ENCODE measurements around the gene RNASET2. TPM values are rescaled to one million over a fixed set of nuclear protein-coding genes. Genes with fewer than 3 reads are reported as not detected.
A peak's percentile ranks its signal among the peaks of the same experiment; 100 is the strongest.

The RNASET2 gene
- total and polyA plus RNA-seq, 2 of the 13 experiments (the other 11 are each of a cell fraction or from before 2014, with no cell fraction given), result 44.6 to 597 TPM

DNA sequence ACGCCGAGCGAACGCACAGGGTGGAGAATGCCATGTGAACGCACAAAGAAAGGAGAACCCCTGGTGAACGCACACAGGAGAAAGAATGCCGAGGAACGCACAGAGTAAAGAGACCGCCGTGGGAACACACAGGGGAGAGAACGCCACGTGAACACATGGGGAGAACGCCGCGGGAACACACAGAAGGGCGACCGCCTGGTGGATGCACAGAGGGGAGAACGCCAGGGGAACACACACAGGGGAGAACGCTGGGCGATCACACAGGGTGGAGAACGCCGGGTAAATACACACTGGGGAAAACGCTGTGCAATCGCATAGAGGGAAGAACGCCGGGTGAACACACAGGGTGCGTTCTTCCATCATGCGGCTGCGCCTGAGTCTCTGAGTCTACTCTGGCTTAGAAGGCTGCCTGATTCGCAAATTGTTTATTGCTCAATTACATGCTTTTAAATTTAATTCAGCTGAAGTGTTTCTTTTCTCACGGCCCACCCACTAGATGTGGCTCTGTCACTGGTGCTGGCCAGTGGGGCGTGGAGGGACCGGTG is 54.1 kb downstream of the RNASET2 start (continued):
- no peak for TF ChIP-seq MIER3 (CRISPR knock-in tag; IDR thresholded peaks at IDR 0.05; ENCODE audit: borderline replicate concordance)
- no peak for TF ChIP-seq FOXK2 (IDR thresholded peaks at IDR 0.05)
- TF ChIP-seq ZNF589 (CRISPR knock-in tag; conservative IDR thresholded peaks at IDR 0.05), result no peak
- TF ChIP-seq JDP2 (CRISPR knock-in tag; IDR thresholded peaks at IDR 0.05; ENCODE audit: borderline replicate concordance), result no peak
- TF ChIP-seq, protein P1, sequence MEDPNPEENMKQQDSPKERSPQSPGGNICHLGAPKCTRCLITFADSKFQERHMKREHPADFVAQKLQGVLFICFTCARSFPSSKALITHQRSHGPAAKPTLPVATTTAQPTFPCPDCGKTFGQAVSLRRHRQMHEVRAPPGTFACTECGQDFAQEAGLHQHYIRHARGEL (CRISPR knock-in tag; IDR thresholded peaks at IDR 0.05), result no peak
- no peak for TF ChIP-seq ZNF44 (CRISPR knock-in tag; IDR thresholded peaks at IDR 0.05)

DNA sequence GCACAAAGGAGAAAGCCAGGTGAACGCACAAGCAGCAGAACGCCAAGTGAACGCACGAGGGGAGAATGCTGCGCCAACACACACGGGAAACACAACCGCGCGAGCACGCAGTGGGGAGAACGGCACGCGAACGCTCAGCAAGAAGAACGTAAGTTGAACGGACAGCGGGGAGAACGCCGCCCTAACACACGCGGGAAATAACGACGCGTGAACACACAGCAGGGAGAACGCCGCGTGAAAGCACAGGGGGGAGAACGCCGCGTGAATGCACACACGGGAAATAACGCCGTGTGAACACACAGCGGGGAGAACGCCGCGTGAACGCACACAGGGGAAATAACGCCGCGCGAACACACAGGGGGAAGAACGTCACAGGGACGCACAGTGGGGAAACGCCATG is 54.7 kb downstream of the RNASET2 start:
- no peak overlapping the region for H3K4me2 ChIP-seq (ENCODE audit: low read depth, low read length)
- DNase-seq (ENCODE audit: low spot score) (no peak), FAIRE-seq (no peak), ATAC-seq (no peak)
- H3K79me2 ChIP-seq (ENCODE audit: insufficient read depth, low read length), result no peaks in the 10 kb centered on the region
- TF ChIP-seq MTF1 (CRISPR knock-in tag; IDR thresholded peaks at IDR 0.05) (no peak), ZNF329 (CRISPR knock-in tag; IDR thresholded peaks at IDR 0.05; ENCODE audit: low read depth) (no peak), KDM5B (CRISPR knock-in tag; IDR thresholded peaks at IDR 0.05; ENCODE audit: borderline replicate concordance) (no peak), DNMT1 (CRISPR knock-in tag; IDR thresholded peaks at IDR 0.05) (0 out of 2 replicates have a peak, but pooled peaks have one; percentile 23), RAD51 (IDR thresholded peaks at IDR 0.05; ENCODE audit: borderline replicate concordance) (no peak), ZNF460 (CRISPR knock-in tag; IDR thresholded peaks at IDR 0.05; ENCODE audit: borderline replicate concordance) (no peak), ZBTB38 (CRISPR knock-in tag; IDR thresholded peaks at IDR 0.05) (0 out of 2 replicates have a peak, but pooled peaks have one; percentile 33), ZNF781 (CRISPR knock-in tag; IDR thresholded peaks at IDR 0.05; ENCODE audit: borderline replicate concordance, not compliant biosample characterization) (no peak), MEIS1 (CRISPR knock-in tag; IDR thresholded peaks at IDR 0.05; ENCODE audit: borderline replicate concordance) (no peak), ZFP90 (CRISPR knock-in tag; IDR thresholded peaks at IDR 0.05; ENCODE audit: borderline replicate concordance) (no peak)
- TF ChIP-seq, protein P2, sequence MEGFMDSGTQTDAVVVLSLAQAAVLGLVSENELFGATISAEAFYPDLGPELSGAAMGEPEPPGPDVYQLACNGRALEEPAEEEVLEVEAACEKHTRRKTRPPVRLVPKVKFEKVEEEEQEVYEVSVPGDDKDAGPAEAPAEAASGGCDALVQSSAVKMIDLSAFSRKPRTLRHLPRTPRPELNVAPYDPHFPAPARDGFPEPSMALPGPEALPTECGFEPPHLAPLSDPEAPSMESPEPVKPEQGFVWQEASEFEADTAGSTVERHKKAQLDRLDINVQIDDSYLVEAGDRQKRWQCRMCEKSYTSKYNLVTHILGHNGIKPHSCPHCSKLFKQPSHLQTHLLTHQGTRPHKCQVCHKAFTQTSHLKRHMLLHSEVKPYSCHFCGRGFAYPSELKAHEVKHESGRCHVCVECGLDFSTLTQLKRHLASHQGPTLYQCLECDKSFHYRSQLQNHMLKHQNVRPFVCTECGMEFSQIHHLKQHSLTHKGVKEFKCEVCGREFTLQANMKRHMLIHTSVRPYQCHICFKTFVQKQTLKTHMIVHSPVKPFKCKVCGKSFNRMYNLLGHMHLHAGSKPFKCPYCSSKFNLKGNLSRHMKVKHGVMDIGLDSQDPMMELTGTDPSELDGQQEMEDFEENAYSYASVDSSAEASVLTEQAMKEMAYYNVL (CRISPR knock-in tag; IDR thresholded peaks at IDR 0.05; ENCODE audit: borderline replicate concordance), result no peak
- intact Hi-C loops (cut with micrococcal nuclease; ENCODE audit: unreplicated experiment), result no loop called here
- no TSS peak for BruUV-seq (replicated peaks)
- H3K27me3 ChIP-seq (ENCODE audit: control insufficient read depth in 1 of 2, insufficient read depth in 2 of 2, low read length in 2 of 2), result no peaks in the 10 kb centered on the region
- no peaks in the 10 kb centered on the region for H3K4me1 ChIP-seq (ENCODE audit: insufficient read depth, low read length)
- H3K9me3 ChIP-seq (ENCODE audit: low read length), result no peaks in the 10 kb centered on the region
- H3K27ac ChIP-seq (ENCODE audit: extremely low read length, insufficient read depth, low read length), result no peak overlapping the region
- no peak overlapping the region for H3K9ac ChIP-seq (ENCODE audit: insufficient read depth, low read depth, low read length)
- H3K36me3 ChIP-seq (replicated peaks in 1 of 2; ENCODE audit: control insufficient read depth in 1 of 2, insufficient read depth in 2 of 2, low read length in 2 of 2), result no peaks in the 10 kb centered on the region
- H3K4me3 ChIP-seq (replicated peaks in 1 of 3; ENCODE audit: insufficient read depth in 1 of 3, low read depth in 2 of 3, low read length in 3 of 3), result no peak overlapping the region
- WGBS (ENCODE audit: low lambda C conversion rate), result 89% methylated on average over 45 of the region's 45 CpGs
- ChIA-PET CTCF (ENCODE audit: low intra/inter-chr PET ratio, low total read pairs) (no interaction called here), POLR2A (no interaction called here)
- in situ Hi-C loops (cut with HindIII; ENCODE audit: extremely low pct_ligation_motif_present, low pct_unique_long_range_greater_than_20kb), result no loop called here
- H4K20me1 ChIP-seq (ENCODE audit: insufficient read depth, low read length), result no peaks in the 10 kb centered on the region
- H2AFZ ChIP-seq (ENCODE audit: low read length), result no peak overlapping the region

Measured in HepG2 (cell line).